NOMO-1 treated with DMSO at 0.1 percent for 48 hours (cell line): Measurements from ENCODE around the gene SLC49A4.
"Not testable (repeated sequence)": the region's sequence is repeated elsewhere in the genome, so short reads cannot be mapped to it uniquely, and the experiment has no call there.

Experiments used
- DNase-seq: peaks from one replicate; lab custom pipeline; 2025; ENCODE audit not compliant: unreplicated experiment; lab: John Stamatoyannopoulos, UW

SLC49A4 gene, protein sequence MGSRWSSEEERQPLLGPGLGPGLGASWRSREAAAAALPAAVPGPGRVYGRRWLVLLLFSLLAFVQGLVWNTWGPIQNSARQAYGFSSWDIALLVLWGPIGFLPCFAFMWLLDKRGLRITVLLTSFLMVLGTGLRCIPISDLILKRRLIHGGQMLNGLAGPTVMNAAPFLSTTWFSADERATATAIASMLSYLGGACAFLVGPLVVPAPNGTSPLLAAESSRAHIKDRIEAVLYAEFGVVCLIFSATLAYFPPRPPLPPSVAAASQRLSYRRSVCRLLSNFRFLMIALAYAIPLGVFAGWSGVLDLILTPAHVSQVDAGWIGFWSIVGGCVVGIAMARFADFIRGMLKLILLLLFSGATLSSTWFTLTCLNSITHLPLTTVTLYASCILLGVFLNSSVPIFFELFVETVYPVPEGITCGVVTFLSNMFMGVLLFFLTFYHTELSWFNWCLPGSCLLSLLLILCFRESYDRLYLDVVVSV

DNA sequence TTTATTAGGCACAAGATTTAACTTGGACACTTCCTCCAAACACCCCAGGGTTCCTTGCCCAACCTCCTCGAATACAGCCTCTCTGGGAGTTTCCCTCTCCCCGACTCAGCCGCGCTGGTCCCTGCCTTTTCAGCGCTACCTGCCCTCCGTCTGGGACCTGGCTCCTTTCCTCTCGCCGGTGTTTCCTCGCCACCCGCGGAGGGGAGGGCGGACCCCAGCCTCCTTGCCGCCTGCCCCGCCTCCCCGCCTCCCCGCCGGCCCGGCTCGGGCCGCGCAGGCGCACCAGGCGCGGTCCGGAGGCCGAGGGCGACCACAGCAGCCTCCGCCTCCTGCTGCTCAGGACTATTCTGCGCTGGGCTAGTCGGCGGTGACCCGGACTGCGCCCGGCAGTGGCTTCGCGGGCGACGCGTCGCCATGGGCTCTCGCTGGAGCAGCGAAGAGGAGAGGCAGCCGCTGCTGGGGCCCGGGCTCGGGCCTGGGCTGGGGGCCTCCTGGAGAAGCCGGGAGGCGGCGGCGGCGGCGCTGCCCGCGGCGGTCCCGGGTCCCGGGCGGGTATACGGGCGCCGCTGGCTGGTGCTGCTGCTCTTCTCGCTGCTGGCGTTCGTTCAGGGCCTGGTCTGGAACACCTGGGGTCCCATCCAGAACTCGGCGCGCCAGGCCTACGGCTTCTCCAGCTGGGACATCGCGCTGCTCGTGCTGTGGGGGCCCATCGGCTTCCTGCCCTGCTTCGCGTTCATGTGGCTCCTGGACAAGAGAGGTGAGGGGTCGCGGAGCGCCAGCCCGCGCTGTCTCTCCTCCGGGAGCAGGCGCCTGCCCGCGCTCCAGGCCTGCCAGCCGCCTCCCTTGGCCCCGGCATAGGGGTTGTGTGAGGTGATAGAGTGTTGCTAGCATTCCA, at the start of gene SLC49A4:
Gene SLC49A4, plus strand, starts transcription at position 291 of the 895 bp plus-strand sequence. Its CDS starts 124 bp downstream, at position 415.
- no peak for DNase-seq

DNA sequence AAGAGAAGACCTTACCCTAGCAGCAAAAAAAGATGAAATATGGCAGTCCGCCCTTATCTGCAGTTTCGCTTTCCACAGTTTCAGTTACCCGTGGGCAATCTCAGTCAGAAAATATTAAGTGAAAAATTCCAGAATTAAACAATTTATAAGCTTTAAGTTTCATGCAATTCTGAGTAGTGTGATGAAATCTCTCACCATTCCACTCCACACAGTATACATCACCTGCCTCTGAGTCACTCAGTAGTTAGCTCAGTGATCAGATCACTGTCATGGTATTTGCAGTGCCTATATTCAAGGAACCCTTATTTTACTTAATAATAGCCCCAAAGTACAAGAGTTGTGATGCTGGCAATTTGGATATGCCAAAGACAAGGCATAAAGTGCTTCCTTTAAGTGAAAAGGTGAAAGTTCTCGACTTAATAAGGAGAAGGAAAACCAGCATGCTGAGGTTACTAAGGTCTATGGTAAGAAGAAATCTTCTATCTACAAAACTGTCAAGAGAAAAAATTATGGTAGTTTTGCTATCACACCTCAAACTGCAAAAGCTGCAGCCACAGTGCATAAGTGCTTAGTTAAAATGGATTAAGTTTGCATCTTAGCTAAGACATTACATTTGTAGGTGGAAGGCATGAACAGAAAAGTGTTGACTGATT, 49.4 kb upstream of the SLC49A4 start:
- no peak for DNase-seq

DNA sequence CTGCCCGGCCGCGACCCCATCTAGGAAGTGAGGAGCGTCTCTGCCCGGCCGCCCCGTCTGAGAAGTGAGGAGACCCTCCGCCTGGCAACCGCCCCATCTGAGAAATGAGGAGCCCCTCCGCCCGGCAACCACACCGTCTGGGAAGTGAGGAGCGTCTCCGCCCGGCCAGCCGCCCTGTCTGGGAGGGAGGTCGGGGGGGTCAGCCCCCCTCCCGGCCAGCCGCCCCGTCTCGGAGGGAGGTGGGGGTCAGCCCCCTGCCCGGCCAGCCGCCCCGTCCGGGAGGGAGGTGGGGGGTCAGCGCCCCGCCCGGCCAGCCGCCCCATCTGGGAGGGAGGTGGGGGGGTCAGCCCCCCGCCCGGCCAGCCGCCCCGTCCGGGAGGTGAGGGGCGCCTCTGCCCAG, 47.6 kb upstream of the SLC49A4 start:
- not testable (repeated sequence) for DNase-seq

DNA sequence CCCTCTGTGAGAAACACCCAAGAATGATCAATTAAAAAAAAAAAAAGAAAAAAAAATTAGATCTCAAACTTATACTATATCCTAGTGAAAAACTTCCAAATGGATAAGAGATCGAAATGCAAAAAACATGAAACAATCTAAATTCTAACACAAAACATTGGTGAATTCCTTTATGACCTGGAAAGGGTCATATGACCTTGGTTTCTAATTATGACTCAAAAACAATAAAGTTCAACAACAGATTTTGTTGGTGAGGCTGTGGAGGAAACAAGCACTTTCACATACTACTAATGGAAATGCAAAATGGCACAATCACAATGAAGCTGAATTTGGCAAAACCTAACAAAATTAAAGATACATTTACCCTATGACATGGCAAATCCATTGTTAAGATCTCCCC, 46.5 kb upstream of the SLC49A4 start:
- no peak for DNase-seq

DNA sequence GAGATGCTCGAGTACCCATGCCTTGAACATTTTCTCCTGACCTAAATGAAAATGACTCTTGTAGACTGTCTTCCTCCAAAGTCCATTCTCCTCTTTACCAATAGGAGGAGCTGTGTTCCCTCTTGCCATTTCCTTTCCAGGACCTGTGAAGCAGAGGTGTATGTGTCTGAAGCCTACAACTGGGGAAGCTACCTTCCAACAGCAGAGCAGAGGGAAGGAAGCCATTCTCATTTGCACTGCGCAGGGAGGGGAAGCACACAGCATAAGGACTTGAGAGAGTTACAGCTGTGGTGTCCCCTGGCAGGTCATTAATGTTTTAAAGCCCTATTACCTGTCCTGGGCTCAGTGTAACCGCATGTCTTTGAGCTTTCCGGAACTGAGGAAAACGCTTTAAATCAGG, 39.9 kb upstream of the SLC49A4 start:
- DNase-seq = no peak

DNA sequence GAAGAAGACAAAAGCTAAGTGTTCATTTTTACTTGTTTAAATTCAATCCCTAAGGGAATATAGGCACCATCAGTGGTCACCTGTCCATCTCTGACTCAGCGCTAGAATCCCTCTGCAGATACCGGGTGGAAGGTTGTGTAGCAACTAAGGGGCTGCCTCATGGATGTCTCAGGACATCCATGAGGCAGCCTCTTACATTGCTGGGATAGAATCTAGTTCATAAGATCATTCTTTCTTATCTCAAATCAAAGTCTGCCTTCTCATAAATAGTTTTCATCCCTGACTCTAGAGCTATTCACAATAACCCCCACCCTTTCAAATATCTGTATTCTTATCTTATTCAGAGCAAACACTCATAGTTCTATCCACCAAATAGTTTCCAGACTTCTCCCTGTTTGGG, 39.4 kb upstream of the SLC49A4 start:
- DNase-seq = no peak

DNA sequence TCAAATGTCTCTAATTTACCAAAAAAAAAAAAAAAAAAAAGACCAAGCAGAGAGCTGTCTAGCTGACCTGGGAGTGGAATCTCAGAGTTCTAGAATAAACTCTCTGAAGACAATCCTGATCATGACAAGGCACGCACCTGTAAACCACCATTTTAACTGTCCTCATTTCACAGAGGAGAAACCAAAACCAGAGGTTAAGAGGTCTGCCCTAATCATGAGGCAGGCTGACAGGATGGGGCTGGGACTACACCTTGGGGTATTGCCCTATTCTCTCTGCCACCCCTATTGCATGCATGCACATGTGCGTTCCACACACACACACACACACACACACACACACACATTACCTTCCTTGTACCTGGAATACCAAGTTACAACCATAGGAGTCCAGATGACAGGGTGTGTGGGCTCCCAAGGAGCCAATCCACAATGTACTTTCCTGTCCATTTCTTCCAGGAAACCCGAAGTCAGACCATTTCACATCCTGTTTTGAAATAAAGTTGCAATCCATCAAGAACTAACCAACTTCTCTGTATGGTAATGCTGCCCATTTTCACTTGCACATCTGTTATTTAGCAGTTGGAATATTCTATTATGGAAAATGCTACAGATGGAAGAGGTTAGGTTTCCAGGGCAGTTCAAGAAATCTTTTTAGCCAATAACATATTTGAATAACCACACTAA, 35.9 kb upstream of the SLC49A4 start:
- DNase-seq = no peak

DNA sequence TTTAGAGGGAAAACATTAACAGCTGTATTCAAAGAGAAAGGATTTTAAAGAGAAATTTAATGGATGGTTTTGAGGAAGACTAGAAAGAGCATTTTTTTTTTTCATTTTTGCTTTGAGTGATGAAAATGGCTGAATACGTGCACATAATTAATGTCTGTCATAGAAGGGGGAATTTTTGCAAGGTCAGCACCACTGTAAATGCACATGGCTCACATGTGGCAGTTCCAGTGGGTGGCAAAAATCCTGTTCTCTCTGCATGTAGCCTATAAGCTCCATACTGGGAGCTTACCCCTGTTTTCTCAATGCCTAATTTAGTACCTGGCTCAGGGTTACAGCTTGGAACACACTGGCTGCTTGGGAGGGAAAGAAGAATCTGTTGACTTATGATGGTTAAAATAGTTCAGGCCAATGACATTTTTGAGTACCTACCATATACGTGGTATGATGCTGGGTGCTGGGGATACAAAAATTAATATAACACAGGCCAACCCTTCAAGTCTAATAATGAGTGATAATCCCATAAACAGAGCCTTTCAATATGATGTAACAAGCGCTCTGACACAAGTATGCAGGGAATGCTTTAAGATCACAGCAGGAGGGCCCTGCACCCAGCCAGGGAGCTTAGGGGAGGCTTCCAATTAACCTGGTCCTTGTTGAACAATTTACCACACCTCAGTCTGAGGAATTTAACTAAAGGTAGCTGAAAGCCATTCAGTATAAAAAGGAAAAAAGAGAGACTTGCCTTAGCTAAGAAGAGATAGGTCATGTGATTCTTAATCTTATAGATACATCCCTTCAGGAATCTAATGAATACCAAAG, 34.2 kb upstream of the SLC49A4 start:
- DNase-seq = no peak

DNA sequence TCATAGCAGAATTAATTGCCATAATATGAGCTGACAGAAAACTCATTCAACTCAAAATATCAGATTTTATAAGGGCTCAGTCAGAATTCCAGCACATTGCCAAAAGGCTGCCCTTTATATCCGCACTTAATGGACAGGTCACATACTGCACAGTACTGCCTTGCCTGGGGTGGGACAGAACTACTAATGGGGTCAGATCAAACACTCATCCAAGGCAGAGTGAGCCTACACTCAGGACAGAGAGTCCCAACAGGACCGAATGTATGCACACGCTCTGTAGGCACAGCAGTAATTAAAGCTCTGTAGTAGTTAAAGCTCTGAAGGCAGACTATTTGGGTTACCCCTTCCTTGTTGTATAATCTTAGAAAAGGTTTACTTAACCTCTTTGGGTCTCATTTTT, 28.4 kb upstream of the SLC49A4 start:
- DNase-seq = no peak

DNA sequence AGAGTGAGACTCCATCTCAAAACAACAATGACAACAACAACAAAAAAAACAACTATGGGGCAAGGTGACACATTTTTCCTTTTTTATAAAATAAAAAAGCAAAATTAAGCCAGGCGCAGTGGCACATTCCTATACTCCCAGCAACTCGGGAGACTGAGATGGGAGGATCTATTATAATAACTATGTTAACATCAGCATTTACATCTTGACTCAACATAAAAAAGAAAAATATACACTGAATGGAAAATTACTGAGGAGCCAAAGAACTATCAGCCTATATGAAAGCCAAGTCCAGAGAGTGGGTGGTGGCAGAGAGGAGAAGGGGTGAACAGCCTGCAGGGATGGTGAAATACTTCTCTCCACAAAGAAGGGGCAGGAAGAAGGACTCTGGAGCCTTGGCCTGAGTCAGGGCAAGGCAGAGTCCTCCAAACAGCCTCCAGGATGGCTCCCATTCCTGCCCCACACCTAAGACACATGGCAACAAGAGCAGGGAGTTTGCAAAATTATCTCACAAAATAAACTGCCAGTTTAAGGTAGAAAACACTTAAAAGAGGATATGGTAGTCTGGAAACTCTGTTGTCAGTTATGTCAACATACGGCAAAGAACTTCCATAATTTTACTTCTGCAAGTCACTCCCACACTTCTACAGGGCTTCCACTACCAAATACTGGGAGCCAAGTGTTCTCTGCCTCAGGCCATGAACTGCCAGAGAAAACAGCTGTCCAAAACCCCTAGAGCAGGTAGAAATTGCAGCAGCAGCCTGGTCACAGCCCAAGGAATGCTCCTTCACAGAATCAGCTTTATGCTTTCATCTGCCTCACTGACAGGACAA, 27.1 kb upstream of the SLC49A4 start:
- no peak for DNase-seq

DNA sequence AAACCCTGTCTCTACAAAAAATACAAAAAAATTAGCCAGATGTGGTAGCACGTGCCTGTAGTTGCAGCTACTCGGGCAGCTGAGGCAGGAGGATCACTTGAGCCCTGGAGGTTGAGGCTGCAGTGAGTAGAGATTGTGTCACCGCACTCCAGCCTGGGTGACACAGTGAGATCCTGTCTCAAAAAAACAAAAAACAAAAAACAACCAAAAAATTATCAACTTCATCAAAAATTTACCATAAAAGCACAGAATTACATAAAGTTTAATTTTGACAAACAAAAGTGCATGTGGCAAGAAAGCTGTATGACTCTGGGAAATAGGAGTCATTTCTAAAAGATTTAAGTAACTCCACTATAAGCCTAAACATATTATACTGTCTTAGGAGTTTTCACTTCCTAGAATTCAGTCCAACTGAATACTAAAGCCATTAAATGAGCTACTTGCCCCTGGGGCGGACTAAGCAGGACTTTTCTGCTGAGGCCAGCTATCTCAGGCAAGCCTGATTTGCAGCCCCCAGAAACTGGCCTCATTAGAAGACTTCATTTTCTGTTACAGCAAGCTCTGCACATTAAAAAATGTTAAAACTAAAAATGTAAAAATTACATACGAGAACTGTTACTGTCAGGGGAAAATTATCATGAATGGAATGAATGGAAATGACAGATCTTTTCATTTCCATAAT, 24.2 kb upstream of the SLC49A4 start:
- DNase-seq = no peak

DNA sequence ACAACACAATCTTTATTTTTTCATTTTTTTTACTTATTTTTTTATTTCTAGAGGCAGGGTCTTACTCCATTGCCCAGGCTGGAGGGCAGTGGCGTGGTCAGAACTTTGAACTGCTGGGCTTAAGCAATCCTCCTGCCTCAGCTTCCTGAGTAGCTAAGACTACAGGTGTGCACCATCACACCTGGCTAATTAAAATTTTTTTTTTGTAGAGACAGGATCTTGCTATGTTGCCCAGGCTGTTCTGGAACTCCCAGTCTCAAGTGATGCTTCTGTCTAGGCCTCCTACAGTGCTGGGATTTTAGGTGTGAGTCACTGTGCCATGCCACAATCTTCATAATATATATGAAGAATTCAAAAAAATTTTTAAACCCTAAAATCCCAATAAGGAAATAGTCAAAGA, 22.0 kb upstream of the SLC49A4 start:
- DNase-seq = no peak

DNA sequence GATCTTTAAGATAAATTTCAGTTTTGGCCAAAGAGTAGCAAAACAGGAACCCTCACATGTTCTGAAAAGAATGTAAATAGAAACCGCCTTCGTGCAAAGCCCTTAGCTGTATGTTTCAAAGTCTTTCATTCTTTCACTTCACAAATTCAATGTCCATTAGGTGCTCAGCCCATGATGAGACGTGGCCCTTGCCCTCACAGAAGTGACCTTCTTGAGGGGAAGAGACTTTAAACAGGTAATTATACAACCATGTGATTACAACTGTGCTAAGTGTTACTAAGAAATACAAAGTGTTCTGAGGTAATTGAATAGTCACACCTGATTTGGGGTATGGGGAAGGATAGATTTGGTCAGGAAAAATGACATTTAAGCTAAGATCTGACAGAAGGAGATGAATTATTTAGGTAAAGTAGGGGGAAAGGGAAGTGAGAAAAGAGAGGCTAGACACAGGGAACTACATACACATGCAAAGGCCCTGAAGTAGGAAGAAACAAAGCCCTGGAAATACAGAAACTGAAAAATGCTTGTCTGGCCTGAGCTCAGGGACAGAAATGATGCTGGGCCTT, 20.8 kb upstream of the SLC49A4 start:
- DNase-seq = no peak

DNA sequence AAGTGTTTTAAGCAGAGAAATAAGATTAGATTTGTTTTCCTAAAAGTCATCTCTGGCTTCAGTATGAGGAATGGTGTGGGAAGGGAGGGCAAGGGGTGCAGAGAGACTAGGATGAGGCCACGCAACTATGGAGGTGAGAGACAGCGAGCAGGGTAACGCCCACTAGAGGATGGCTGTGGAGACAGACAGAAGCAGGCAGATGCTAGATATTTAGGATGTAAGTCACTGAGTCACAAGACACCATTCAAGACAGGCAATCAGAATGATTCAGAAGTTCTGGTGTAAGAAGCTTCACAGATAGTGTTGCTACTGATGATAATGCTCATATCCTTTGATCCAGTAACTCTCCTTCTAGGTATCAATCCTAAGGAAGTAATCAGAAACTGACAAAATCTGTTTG, 20.3 kb upstream of the SLC49A4 start:
- DNase-seq = no peak

DNA sequence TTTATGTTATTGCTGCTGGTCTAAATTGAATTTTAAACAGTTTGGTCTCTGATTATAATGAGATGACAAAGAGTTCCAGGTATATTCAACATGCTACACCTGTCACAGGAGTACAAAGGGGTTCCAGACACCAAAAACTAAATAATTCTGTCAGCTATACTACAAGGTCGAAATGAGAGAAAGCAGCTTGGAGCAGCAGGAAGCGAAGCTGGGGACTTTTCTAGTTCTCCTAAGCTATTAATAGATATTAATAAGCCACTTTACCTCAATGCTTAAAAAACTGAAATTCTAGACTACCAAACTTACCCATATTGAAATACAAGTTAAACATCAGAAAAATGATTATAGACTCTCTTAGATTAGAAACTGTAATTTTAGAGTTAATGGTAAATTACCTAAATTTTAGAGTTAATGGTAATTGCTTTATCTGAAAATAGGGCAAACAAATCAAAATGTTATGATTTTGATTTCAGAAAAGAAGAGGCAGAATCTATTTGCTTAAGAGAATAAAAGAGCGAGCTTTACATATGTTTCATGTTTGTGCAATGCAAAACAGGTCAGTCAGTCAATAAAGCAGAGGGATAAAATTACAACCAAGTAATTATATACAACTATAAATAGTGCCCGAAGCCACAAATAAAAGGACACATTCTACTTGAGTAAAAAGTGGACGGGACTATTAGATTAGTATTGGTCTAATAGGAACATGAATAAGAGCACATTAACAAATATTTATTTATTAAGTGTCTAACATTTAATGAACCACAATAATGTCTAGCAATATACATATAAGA, 18.0 kb upstream of the SLC49A4 start:
- no peak for DNase-seq

DNA sequence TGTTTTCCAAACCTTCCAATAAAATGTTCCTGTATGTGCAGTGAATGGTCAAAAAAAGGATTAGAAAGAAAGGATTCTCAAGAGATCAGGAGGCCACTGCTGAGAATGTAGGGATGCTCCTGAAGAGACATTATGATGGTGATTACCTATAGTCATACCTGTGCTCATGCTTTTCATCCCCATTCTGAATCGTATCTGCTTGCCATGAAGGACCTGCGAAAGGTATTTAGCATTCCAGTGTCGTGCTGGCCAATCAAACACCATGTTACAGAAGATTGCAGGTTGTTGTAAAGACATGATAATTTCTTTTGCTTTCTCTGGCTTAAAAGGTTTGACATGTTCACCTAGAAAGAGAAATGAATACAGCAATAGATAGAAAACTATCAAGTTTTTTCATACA, 17.3 kb upstream of the SLC49A4 start:
- no peak for DNase-seq

DNA sequence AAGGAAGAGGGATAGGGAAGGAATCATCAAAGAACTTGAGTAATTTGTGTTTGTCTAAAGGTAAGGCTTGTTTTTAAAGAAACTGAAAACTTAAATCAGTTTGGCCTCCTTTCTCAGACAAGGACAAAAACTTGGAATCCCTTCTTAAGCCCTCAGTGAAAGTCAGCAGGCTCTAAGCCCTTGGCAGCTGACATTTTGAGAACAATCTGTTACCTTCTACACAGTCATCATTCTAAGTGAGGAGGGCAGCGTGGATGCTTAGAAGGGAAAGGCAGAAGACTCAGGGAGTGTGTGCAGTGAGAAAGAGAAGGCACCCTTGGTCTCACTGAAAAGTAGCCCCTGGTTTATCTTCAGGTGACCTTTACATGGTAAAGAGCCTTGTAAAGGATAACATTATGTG, 12.1 kb upstream of the SLC49A4 start:
- DNase-seq = no peak

DNA sequence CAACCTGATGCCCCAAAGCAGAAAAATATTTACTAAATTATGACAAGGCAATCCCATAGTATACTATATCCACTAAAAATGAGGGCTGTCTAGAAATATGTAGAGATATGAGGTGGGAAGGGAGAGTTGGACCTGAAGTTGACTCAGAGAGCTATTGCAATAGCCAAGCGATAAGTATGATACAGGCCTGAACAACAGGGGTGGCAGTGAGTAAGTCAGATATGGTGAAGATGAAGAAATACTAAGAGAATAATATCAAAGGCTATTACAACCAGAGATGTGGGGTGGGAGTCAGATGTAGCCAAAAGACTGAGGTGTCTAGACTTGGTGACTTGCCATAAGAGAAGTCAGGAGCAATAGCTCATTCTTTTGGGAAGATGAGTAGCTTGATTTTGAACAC, 10.4 kb upstream of the SLC49A4 start:
- DNase-seq = no peak
